AG09309 (cell line): ENCODE results near the gene VANGL2.

Source experiments
- DNase-seq: peaks from one replicate; pipeline ENCODE4 v3.0.0-alpha.2; 2010; ENCODE audit warnings: low read depth
- H3K4me3 ChIP-seq: 2 replicates; pipeline ENCODE4 v1.5.1; 2011; ENCODE audit warnings: mild to moderate bottlenecking, low read depth, low read length, moderate library complexity; ENCODE audit not compliant: control insufficient read depth
- CTCF ChIP-seq: IDR thresholded peaks from 2 replicates; pipeline ENCODE4 v1.5.1; 2011; ENCODE audit warnings: mild to moderate bottlenecking, low read depth, low read length, inconsistent platforms; ENCODE audit not compliant: insufficient read depth, control insufficient read depth; ENCODE audit errors: missing control alignments

The VANGL2 gene

DNA sequence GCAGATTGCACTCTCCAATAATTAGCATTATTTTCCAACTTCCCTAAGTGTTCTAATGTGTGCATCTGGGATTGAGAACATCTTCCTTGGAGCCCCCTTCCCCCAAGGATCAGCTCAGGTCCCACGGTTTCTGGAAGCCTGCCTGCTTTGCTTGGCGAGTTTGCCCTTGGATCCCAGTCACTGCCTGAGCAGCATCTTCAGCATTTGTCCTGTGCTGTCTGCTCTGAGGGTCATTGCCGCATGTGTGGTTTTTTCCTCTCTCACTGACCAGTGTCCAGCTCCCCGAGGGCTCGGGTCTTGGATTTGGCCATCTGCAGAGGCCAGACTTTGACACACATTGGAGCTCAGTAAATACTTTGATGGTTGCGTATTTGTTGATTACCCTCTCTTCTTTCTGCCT is 18.1 kb downstream of the VANGL2 start:
- no peak for TF ChIP-seq CTCF
- no peak for DNase-seq
- no peak overlapping the region for H3K4me3 ChIP-seq

- no peak for TF ChIP-seq CTCF
- H3K4me3 ChIP-seq = no peak overlapping the region
- no peak for DNase-seq
Measured at GRCh38 chr1:160419150-160419837, 18.9 kb downstream of the VANGL2 start.

DNA sequence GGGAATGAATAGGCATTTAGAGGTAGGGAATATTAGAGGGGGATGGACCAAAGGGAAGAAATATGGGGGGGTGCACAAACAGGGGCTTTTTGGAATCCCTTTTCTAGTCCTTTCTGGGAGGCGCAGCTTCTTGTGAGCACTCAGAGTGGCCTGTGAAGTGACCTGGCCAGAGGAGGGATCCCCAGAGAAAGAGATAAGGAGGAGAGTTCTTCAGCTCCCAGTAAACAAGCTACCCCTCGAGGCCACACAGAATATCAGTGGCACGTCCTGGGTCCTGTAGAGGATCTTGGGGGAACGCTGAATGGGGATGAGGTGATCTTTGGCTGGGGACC is 19.4 kb downstream of the VANGL2 start:
- DNase-seq = no peak
- TF ChIP-seq CTCF = no peak
- no peak overlapping the region for H3K4me3 ChIP-seq

DNA sequence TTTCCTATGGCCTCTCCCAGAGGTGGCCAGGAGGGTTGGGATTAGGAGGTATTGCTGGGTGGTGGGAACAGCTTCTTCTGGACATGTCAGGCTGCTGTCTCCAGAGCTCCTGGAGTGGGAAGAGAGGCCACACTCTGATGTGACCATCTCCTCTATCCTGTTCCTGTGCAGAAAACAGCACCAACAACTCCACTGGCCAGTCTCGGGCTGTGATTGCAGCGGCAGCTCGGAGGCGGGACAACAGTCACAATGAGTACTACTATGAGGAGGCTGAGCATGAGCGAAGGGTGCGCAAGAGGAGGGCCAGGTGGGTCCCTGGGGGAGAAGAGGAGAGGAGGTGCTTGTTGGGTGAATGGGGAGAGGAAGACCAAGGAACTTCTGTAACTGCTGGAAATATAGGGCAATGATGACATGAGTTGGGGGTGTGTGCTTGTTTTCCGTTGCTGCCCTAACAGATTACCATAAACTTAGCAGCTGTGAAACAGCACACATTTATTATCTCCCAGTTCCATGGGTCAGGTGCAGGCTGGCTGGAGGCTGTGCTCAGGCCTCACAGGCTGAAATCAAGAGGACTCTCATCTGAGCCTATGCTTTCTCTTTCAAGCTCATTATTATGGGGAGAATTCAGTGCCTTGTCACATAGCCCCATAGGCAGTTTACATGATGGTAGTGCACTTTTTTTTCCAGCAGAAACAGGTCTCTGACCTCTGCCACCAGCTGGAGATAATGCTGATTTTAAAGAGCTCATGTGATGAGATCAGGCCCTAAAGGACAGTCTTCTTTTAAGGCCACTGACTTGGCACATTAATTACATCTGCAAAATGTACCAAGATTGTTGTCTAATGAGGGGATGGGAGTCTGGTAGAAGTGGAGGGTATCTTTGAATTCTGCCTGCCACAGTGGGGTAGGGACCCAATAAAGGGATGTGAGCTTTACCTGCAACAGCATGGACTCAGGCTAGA is 20.8 kb downstream of the VANGL2 start:
- H3K4me3 ChIP-seq = no peak overlapping the region
- no peak for TF ChIP-seq CTCF
- no peak for DNase-seq

GRCh38 chr1:160421881-160422280 is 21.5 kb downstream of the VANGL2 start:
- DNase-seq = no peak
- TF ChIP-seq CTCF = no peak
- no peak overlapping the region for H3K4me3 ChIP-seq

- DNase-seq = no peak
Measured at GRCh38 chr1:160423966-160424365, 23.6 kb downstream of the VANGL2 start.

More at GRCh38 chr1:160423966-160424365, 23.6 kb downstream of the VANGL2 start:
- TF ChIP-seq CTCF = no peak
- H3K4me3 ChIP-seq = no peak overlapping the region
